ENCODE measurements around the gene CCDC85A. TPM values are rescaled to one million over a fixed set of nuclear protein-coding genes. Genes with fewer than 3 reads are reported as not detected.

Gene CCDC85A
- polyA plus RNA-seq, 1 donor (not counting 4 experiments of a cell fraction or from before 2014, with no cell fraction given): not detected

- Histone ChIP-seq H4K20me1 (ENCODE audit: control insufficient read depth, extremely low read depth, insufficient read depth, low read length) (no peaks in the 10 kb centered on the region), H3K9me3 (ENCODE audit: control insufficient read depth, low read depth, low read length) (no peaks in the 10 kb centered on the region), H3K36me3 (ENCODE audit: control insufficient read depth in 2 of 2, extremely low read depth in 1 of 2, insufficient read depth in 2 of 2, low read length in 2 of 2) (no peaks in the 10 kb centered on the region), H3K79me2 (ENCODE audit: control insufficient read depth, insufficient read depth, low read length) (no peaks in the 10 kb centered on the region), H3K9ac (ENCODE audit: control insufficient read depth, extremely low read depth, insufficient read depth, low read length) (no peak overlapping the region), H3K4me1 (ENCODE audit: control insufficient read depth, extremely low read depth, insufficient read depth, low read length) (no peaks in the 10 kb centered on the region), H3K9me1 (ENCODE audit: control insufficient read depth, extremely low read depth, insufficient read depth, low read length) (no peaks in the 10 kb centered on the region), H3K27ac (ENCODE audit: control insufficient read depth, insufficient read depth, low read length) (no peak overlapping the region), H3K4me2 (ENCODE audit: control insufficient read depth, extremely low read depth, insufficient read depth, low read depth, low read length) (no peak overlapping the region), H2AFZ (ENCODE audit: control insufficient read depth, low read length) (no peak overlapping the region), H3K27me3 (ENCODE audit: control insufficient read depth, extremely low read depth, insufficient read depth, low read length) (no peaks in the 10 kb centered on the region), H3K4me3 (ENCODE audit: control insufficient read depth in 2 of 3, extremely low read depth in 1 of 3, insufficient read depth in 2 of 3, low read depth in 1 of 3, low read length in 3 of 3) (no peak overlapping the region)
- DNase-seq (ENCODE audit: low read depth, low spot score): no peak
- dilution Hi-C loops (cut with MboI; ENCODE audit: extremely low pct_ligation_motif_present, low sequenced_read_pairs): no loop called here
- no peak for FAIRE-seq
- TF ChIP-seq EZH2 (IDR thresholded peaks at IDR 0.05; ENCODE audit: low read length) (no peak), CTCF (optimal IDR thresholded peaks at IDR 0.05 in 1 of 3, IDR thresholded peaks at IDR 0.05 in 1 of 3, conservative IDR thresholded peaks at IDR 0.05 in 1 of 3; ENCODE audit: extremely low read depth in 1 of 3, insufficient read depth in 2 of 3, low read length in 3 of 3) (no peak)
Observed at GRCh38 chr2:56206250-56206649, 22.5 kb downstream of the CCDC85A start.

- no peaks in the 10 kb centered on the region for H4K20me1 ChIP-seq (ENCODE audit: control insufficient read depth, extremely low read depth, insufficient read depth, low read length)
- H3K79me2 ChIP-seq (ENCODE audit: control insufficient read depth, insufficient read depth, low read length): no peaks in the 10 kb centered on the region
- no peak overlapping the region for H3K9ac ChIP-seq (ENCODE audit: control insufficient read depth, extremely low read depth, insufficient read depth, low read length)
- H3K36me3 ChIP-seq (ENCODE audit: control insufficient read depth in 2 of 2, extremely low read depth in 1 of 2, insufficient read depth in 2 of 2, low read length in 2 of 2): no peaks in the 10 kb centered on the region
- H3K4me2 ChIP-seq (ENCODE audit: control insufficient read depth, extremely low read depth, insufficient read depth, low read depth, low read length): no peak overlapping the region
- H3K9me1 ChIP-seq (ENCODE audit: control insufficient read depth, extremely low read depth, insufficient read depth, low read length): no peaks in the 10 kb centered on the region
- FAIRE-seq (no peak), DNase-seq (ENCODE audit: low read depth, low spot score) (no peak)
- H2AFZ ChIP-seq (ENCODE audit: control insufficient read depth, low read length): no peak overlapping the region
- H3K27ac ChIP-seq (ENCODE audit: control insufficient read depth, insufficient read depth, low read length): no peak overlapping the region
- H3K9me3 ChIP-seq (ENCODE audit: control insufficient read depth, low read depth, low read length): no peaks in the 10 kb centered on the region
- no peak overlapping the region for H3K4me3 ChIP-seq (ENCODE audit: control insufficient read depth in 2 of 3, extremely low read depth in 1 of 3, insufficient read depth in 2 of 3, low read depth in 1 of 3, low read length in 3 of 3)
- no peaks in the 10 kb centered on the region for H3K27me3 ChIP-seq (ENCODE audit: control insufficient read depth, extremely low read depth, insufficient read depth, low read length)
- TF ChIP-seq EZH2 (IDR thresholded peaks at IDR 0.05; ENCODE audit: low read length): no peak
- dilution Hi-C loops (cut with MboI; ENCODE audit: extremely low pct_ligation_motif_present, low sequenced_read_pairs): no loop called here
- H3K4me1 ChIP-seq (ENCODE audit: control insufficient read depth, extremely low read depth, insufficient read depth, low read length): no peaks in the 10 kb centered on the region
Observed at GRCh38 chr2:56207760-56208159, 24.0 kb downstream of the CCDC85A start.

- FAIRE-seq (no peak), DNase-seq (ENCODE audit: low read depth, low spot score) (no peak)
- TF ChIP-seq CTCF (optimal IDR thresholded peaks at IDR 0.05 in 1 of 3, IDR thresholded peaks at IDR 0.05 in 1 of 3, conservative IDR thresholded peaks at IDR 0.05 in 1 of 3; ENCODE audit: extremely low read depth in 1 of 3, insufficient read depth in 2 of 3, low read length in 3 of 3): no peak
- H3K27me3 ChIP-seq (ENCODE audit: control insufficient read depth, extremely low read depth, insufficient read depth, low read length): no peaks in the 10 kb centered on the region
- no peaks in the 10 kb centered on the region for H3K79me2 ChIP-seq (ENCODE audit: control insufficient read depth, insufficient read depth, low read length)
- H4K20me1 ChIP-seq (ENCODE audit: control insufficient read depth, extremely low read depth, insufficient read depth, low read length): no peaks in the 10 kb centered on the region
- H3K27ac ChIP-seq (ENCODE audit: control insufficient read depth, insufficient read depth, low read length): no peak overlapping the region
- no peaks in the 10 kb centered on the region for H3K9me3 ChIP-seq (ENCODE audit: control insufficient read depth, low read depth, low read length)
- dilution Hi-C loops (cut with MboI; ENCODE audit: extremely low pct_ligation_motif_present, low sequenced_read_pairs): no loop called here
- H3K36me3 ChIP-seq (ENCODE audit: control insufficient read depth in 2 of 2, extremely low read depth in 1 of 2, insufficient read depth in 2 of 2, low read length in 2 of 2): no peaks in the 10 kb centered on the region
- H3K4me1 ChIP-seq (ENCODE audit: control insufficient read depth, extremely low read depth, insufficient read depth, low read length): no peaks in the 10 kb centered on the region
- H2AFZ ChIP-seq (ENCODE audit: control insufficient read depth, low read length): no peak overlapping the region
- no peaks in the 10 kb centered on the region for H3K9me1 ChIP-seq (ENCODE audit: control insufficient read depth, extremely low read depth, insufficient read depth, low read length)
- H3K4me3 ChIP-seq (ENCODE audit: control insufficient read depth in 2 of 3, extremely low read depth in 1 of 3, insufficient read depth in 2 of 3, low read depth in 1 of 3, low read length in 3 of 3): no peak overlapping the region
- no peak overlapping the region for H3K4me2 ChIP-seq (ENCODE audit: control insufficient read depth, extremely low read depth, insufficient read depth, low read depth, low read length)
- H3K9ac ChIP-seq (ENCODE audit: control insufficient read depth, extremely low read depth, insufficient read depth, low read length): no peak overlapping the region
Observed at GRCh38 chr2:56208380-56208779, 24.6 kb downstream of the CCDC85A start.

All from keratinocyte (primary cell).